Keratinocyte (primary cell): ENCODE measurements around the gene SLC29A1. TPM values are rescaled to one million over a fixed set of nuclear protein-coding genes. Genes with fewer than 3 reads are reported as not detected.

Experiments
- DNase-seq: peaks from one replicate; pipeline ENCODE4 v3.0.0-alpha.2; 2011; ENCODE audit warnings: low read depth, missing footprints, low spot score
- FAIRE-seq: peaks from 2 replicates; lab custom pipeline; 2011; peaks lifted over from hg19 to GRCh38; lab: Jason Lieb, UNC
- H2AFZ ChIP-seq: 2 replicates; pipeline ENCODE4 v1.6.0; 2012; ENCODE audit warnings: low read length, control low read depth, inconsistent platforms; ENCODE audit not compliant: control insufficient read depth
- H3K27ac ChIP-seq: 2 replicates; pipeline ENCODE4 v1.5.1; 2011; ENCODE audit warnings: low read length; ENCODE audit not compliant: control insufficient read depth, insufficient read depth
- H3K27me3 ChIP-seq: 3 replicates; pipeline ENCODE4 v1.6.0; 2011; ENCODE audit warnings: low read length; ENCODE audit not compliant: control insufficient read depth, insufficient read depth; ENCODE audit errors: extremely low read depth
- H3K36me3 ChIP-seq, 2 experiments: 2 replicates in 1 of 2; 3 replicates in 1 of 2; pipeline ENCODE4 v1.5.1; 2011; ENCODE audit warnings: low read length in 2 of 2, mild to moderate bottlenecking in 1 of 2; ENCODE audit not compliant: control insufficient read depth in 2 of 2, insufficient read depth in 2 of 2; ENCODE audit errors: extremely low read depth in 1 of 2
- H3K4me1 ChIP-seq: 3 replicates; pipeline ENCODE4 v1.5.1; 2011; ENCODE audit warnings: low read length; ENCODE audit not compliant: control insufficient read depth, insufficient read depth; ENCODE audit errors: extremely low read depth
- H3K4me2 ChIP-seq: 3 replicates; pipeline ENCODE4 v1.6.0; 2011; ENCODE audit warnings: low read depth, low read length; ENCODE audit not compliant: control insufficient read depth, insufficient read depth; ENCODE audit errors: extremely low read depth
- H3K4me3 ChIP-seq, 3 experiments: fragments of 200-600 bp in 1 of 3; sonication (generic) in 1 of 3; 2 replicates in 2 of 3; 3 replicates in 1 of 3; pipeline ENCODE4 v1.5.1; 2011 to 2016; ENCODE audit warnings: low read length in 3 of 3, mild to moderate bottlenecking in 3 of 3, control low read depth in 2 of 3, inconsistent platforms in 1 of 3, low read depth in 1 of 3, mixed read lengths in 1 of 3, mixed run types in 1 of 3, moderate library complexity in 1 of 3; ENCODE audit not compliant: control insufficient read depth in 2 of 3, insufficient read depth in 2 of 3; ENCODE audit errors: extremely low read depth in 1 of 3
- H3K79me2 ChIP-seq: 2 replicates; pipeline ENCODE4 v1.6.0; 2012; ENCODE audit warnings: low read length; ENCODE audit not compliant: control insufficient read depth, insufficient read depth
- H3K9ac ChIP-seq: 3 replicates; pipeline ENCODE4 v1.6.0; 2011; ENCODE audit warnings: low read length; ENCODE audit not compliant: control insufficient read depth, insufficient read depth; ENCODE audit errors: extremely low read depth
- H3K9me1 ChIP-seq: 3 replicates; pipeline ENCODE4 v1.6.0; 2011; ENCODE audit warnings: low read length; ENCODE audit not compliant: control insufficient read depth, insufficient read depth; ENCODE audit errors: extremely low read depth
- H3K9me3 ChIP-seq: 2 replicates; pipeline ENCODE4 v1.5.1; 2012; ENCODE audit warnings: low read depth, low read length; ENCODE audit not compliant: control insufficient read depth
- H4K20me1 ChIP-seq: 3 replicates; pipeline ENCODE4 v1.6.0; 2011; ENCODE audit warnings: low read length; ENCODE audit not compliant: control insufficient read depth, insufficient read depth; ENCODE audit errors: extremely low read depth
- EZH2 ChIP-seq: IDR thresholded peaks from one replicate; pipeline ENCODE4 v1.6.1; 2012; ENCODE audit warnings: inconsistent platforms, mild to moderate bottlenecking, low read length, moderate library complexity
- dilution Hi-C: fragments of 300-500 bp; cut with MboI; formaldehyde crosslinking; loops from one replicate; pipeline ENCODE4 v1.7.0; 2020; ENCODE audit warnings: low sequenced_read_pairs; ENCODE audit not compliant: extremely low pct_ligation_motif_present
- polyA plus RNA-seq, 5 experiments: library from polyadenylated mRNA; depleted of rRNA in 3 of 5; stranded (reverse) in 3 of 5; stranded (forward) in 1 of 5; unstranded in 1 of 5; fragments of >200 nt; gene quantifications; 1 replicate in 1 of 5; 2 replicates in 3 of 5; 3 replicates in 1 of 5; pipeline versions ENCODE4 v1.2.1 to v1.2.3, GENCODE V29; 2011 to 2012; ENCODE audit warnings: missing spikeins in 2 of 5, low read depth in 1 of 5, low replicate concordance in 1 of 5
- TF ChIP-seq, protein P1 (sequence below), 3 experiments: IDR thresholded peaks in 1 of 3; conservative IDR thresholded peaks in 1 of 3; optimal IDR thresholded peaks in 1 of 3; 2 replicates in 2 of 3; 3 replicates in 1 of 3; pipeline versions ENCODE3 to v1.5.1; 2011; ENCODE audit warnings: low read length in 3 of 3, mild to moderate bottlenecking in 3 of 3, moderate library complexity in 2 of 3, control low read depth in 1 of 3, inconsistent platforms in 1 of 3; ENCODE audit not compliant: insufficient read depth in 2 of 3; ENCODE audit errors: extremely low read depth in 1 of 3

The SLC29A1 gene
- polyA plus RNA-seq, 1 donor (not counting 4 experiments of a cell fraction or from before 2014, with no cell fraction given), result 51.0 TPM

DNA sequence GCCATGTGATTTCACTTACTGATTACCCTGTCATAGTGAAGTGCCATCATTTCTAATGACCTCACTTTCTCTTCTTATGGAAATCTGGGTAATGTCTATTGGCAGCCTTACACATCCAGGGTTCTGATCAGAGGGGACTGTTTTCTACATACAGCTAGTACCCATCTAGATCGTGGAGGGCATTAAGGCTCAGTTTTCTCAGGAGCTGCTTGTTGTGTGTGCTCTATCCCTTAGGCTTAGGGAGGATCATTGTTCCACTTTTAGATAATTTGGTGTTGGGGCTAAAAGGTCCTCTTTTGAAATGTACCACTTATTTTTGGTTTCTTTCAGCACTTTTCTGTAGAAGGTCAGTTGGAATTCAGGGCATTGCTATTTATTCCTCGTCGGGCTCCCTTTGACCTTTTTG is 27.3 kb downstream of the SLC29A1 start:
- no peaks in the 10 kb centered on the region for H3K9me3 ChIP-seq
- H3K27ac ChIP-seq, result no peak overlapping the region
- H2AFZ ChIP-seq, result no peak overlapping the region
- H4K20me1 ChIP-seq, result peaks cover 76% of the 10 kb centered on the region
- dilution Hi-C loops, result no loop called here
- H3K27me3 ChIP-seq, result no peaks in the 10 kb centered on the region
- peaks cover 5% of the 10 kb centered on the region for H3K9me1 ChIP-seq
- FAIRE-seq (no peak), DNase-seq (no peak)
- H3K9ac ChIP-seq, result no peak overlapping the region
- peaks cover 48 to 63% of the 10 kb centered on the region in 2 experiments for H3K36me3 ChIP-seq
- peaks cover 24% of the 10 kb centered on the region for H3K4me1 ChIP-seq
- H3K4me2 ChIP-seq, result no peak overlapping the region
- peaks cover 64% of the 10 kb centered on the region for H3K79me2 ChIP-seq
- H3K4me3 ChIP-seq, result no peak overlapping the region
- no peak for TF ChIP-seq EZH2
- TF ChIP-seq, protein P1, sequence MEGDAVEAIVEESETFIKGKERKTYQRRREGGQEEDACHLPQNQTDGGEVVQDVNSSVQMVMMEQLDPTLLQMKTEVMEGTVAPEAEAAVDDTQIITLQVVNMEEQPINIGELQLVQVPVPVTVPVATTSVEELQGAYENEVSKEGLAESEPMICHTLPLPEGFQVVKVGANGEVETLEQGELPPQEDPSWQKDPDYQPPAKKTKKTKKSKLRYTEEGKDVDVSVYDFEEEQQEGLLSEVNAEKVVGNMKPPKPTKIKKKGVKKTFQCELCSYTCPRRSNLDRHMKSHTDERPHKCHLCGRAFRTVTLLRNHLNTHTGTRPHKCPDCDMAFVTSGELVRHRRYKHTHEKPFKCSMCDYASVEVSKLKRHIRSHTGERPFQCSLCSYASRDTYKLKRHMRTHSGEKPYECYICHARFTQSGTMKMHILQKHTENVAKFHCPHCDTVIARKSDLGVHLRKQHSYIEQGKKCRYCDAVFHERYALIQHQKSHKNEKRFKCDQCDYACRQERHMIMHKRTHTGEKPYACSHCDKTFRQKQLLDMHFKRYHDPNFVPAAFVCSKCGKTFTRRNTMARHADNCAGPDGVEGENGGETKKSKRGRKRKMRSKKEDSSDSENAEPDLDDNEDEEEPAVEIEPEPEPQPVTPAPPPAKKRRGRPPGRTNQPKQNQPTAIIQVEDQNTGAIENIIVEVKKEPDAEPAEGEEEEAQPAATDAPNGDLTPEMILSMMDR (optimal IDR thresholded peaks at IDR 0.05 in 1 of 3, IDR thresholded peaks at IDR 0.05 in 1 of 3, conservative IDR thresholded peaks at IDR 0.05 in 1 of 3; ENCODE audit: extremely low read depth in 1 of 3, insufficient read depth in 2 of 3, low read length in 3 of 3), result no peak

DNA sequence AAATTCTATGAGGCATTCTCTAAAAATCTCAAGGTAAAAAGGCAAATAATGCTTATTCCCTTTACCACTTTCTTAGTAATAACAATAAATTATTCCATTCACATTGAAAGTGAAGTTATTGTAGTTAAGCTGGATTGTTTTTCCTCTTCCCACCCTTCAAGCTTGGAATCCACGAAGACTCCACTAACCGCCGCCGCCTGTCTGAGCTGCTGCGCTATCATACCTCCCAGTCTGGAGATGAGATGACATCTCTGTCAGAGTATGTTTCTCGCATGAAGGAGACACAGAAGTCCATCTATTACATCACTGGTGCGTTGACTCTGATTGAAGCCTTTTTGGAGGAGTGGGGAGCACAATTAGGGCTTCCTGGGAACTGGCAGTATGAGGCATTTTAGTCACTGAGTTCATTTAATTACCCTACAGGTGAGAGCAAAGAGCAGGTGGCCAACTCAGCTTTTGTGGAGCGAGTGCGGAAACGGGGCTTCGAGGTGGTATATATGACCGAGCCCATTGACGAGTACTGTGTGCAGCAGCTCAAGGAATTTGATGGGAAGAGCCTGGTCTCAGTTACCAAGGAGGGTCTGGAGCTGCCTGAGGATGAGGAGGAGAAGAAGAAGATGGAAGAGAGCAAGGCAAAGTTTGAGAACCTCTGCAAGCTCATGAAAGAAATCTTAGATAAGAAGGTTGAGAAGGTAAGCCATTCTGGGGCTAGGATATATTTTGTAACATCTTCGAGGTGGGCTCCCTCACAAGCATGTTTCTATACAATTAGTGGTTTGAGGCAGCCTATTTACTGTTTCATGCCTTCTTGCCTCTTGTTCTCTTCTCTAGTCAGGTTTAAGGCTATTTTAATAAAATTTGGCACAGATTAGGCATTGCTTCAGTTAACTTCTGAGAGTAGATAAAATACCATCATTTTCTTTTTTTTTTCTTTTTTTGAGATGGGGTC is 28.5 kb downstream of the SLC29A1 start:
- FAIRE-seq, result no peak
- no peak for DNase-seq
- dilution Hi-C loops, result no loop called here
- Histone ChIP-seq H3K4me1 (peaks cover 31% of the 10 kb centered on the region), H3K27ac (no peak overlapping the region), H3K4me3 (no peak overlapping the region), H3K9me3 (no peaks in the 10 kb centered on the region), H3K27me3 (no peaks in the 10 kb centered on the region), H3K9me1 (peaks cover 6% of the 10 kb centered on the region), H3K4me2 (no peak overlapping the region), H2AFZ (no peak overlapping the region), H4K20me1 (peaks cover 84% of the 10 kb centered on the region), H3K79me2 (peaks cover 75% of the 10 kb centered on the region), H3K36me3 (peaks cover 48 to 69% of the 10 kb centered on the region in 2 experiments), H3K9ac (no peak overlapping the region)
- TF ChIP-seq EZH2, result no peak
- TF ChIP-seq, protein P1 (optimal IDR thresholded peaks at IDR 0.05 in 1 of 3, IDR thresholded peaks at IDR 0.05 in 1 of 3, conservative IDR thresholded peaks at IDR 0.05 in 1 of 3; ENCODE audit: extremely low read depth in 1 of 3, insufficient read depth in 2 of 3, low read length in 3 of 3), result no peak
